Neuronal stem cell (in vitro differentiated cells): ENCODE data around the gene CXCL6.

Experiments used
- DNase-seq: peaks from one replicate; pipeline ENCODE4 v3.0.0-alpha.2; 2013; ENCODE audit warnings: low spot score
- H2AFZ ChIP-seq: one replicate; pipeline ENCODE4 v1.6.1; 2013; ENCODE audit warnings: mild to moderate bottlenecking, low read length, inconsistent platforms
- H2AK5ac ChIP-seq: 2 replicates; pipeline ENCODE4 v1.6.1; 2013; ENCODE audit warnings: low read depth, mild to moderate bottlenecking, inconsistent platforms, low read length, moderate library complexity, mixed read lengths
- H2BK120ac ChIP-seq: 2 replicates; pipeline ENCODE4 v1.6.1; 2013; ENCODE audit warnings: low read depth, mild to moderate bottlenecking, inconsistent platforms, low read length, moderate library complexity, mixed read lengths
- H2BK12ac ChIP-seq: one replicate; pipeline ENCODE4 v1.6.1; 2013; ENCODE audit warnings: low read length, inconsistent platforms
- H2BK15ac ChIP-seq: 2 replicates; pipeline ENCODE4 v1.6.1; 2013; ENCODE audit warnings: mild to moderate bottlenecking, low read length, inconsistent platforms, mixed read lengths
- H2BK5ac ChIP-seq: one replicate; pipeline ENCODE4 v1.6.1; 2013; ENCODE audit warnings: inconsistent platforms, mild to moderate bottlenecking, low read length, moderate library complexity
- H3K14ac ChIP-seq: one replicate; pipeline ENCODE4 v1.6.1; 2013; ENCODE audit warnings: low read length, inconsistent platforms
- H3K18ac ChIP-seq: 2 replicates; pipeline ENCODE4 v1.6.1; 2013; ENCODE audit warnings: low read length, inconsistent platforms
- H3K23ac ChIP-seq: 2 replicates; pipeline ENCODE4 v1.6.1; 2013; ENCODE audit warnings: low read depth, mild to moderate bottlenecking, mixed read lengths, low read length, inconsistent platforms; ENCODE audit not compliant: poor library complexity
- H3K27ac ChIP-seq: replicated peaks from 3 replicates; pipeline ENCODE4 v1.5.1; 2013; ENCODE audit warnings: low read length, inconsistent platforms
- H3K27me3 ChIP-seq, 3 experiments: 2 replicates each; pipeline ENCODE4 v1.6.1; 2013; ENCODE audit warnings: low read length in 3 of 3, mild to moderate bottlenecking in 2 of 3, inconsistent platforms in 1 of 3, low read depth in 1 of 3, mixed read lengths in 1 of 3, moderate library complexity in 1 of 3; ENCODE audit not compliant: control insufficient read depth in 3 of 3, insufficient read depth in 3 of 3
- H3K36me3 ChIP-seq, 2 donors: replicated peaks in 1 of 2; 2 replicates each; pipeline ENCODE4 v1.6.1; 2013; ENCODE audit warnings: low read length in 2 of 2; ENCODE audit not compliant: control insufficient read depth in 2 of 2, insufficient read depth in 2 of 2
- H3K4ac ChIP-seq: 2 replicates; pipeline ENCODE4 v1.6.1; 2013; ENCODE audit warnings: inconsistent platforms, mild to moderate bottlenecking, low read length, moderate library complexity
- H3K4me1 ChIP-seq, 2 donors: 1 replicate in 1 of 2; 2 replicates in 1 of 2; pipeline ENCODE4 v1.6.1; 2013; ENCODE audit warnings: low read length in 2 of 2, low read depth in 1 of 2; ENCODE audit not compliant: control insufficient read depth in 2 of 2, insufficient read depth in 1 of 2
- H3K4me2 ChIP-seq: one replicate; pipeline ENCODE4 v1.6.1; 2013; ENCODE audit warnings: mild to moderate bottlenecking, low read length, inconsistent platforms; ENCODE audit not compliant: insufficient read depth, poor library complexity, severe bottlenecking
- H3K4me3 ChIP-seq, 2 donors: 2 replicates each; pipeline ENCODE4 v1.5.1; 2013; ENCODE audit warnings: low read length in 2 of 2, mild to moderate bottlenecking in 2 of 2, inconsistent platforms in 1 of 2, moderate library complexity in 1 of 2
- H3K79me1 ChIP-seq: one replicate; pipeline ENCODE4 v1.6.1; 2013; ENCODE audit warnings: low read depth, mild to moderate bottlenecking, inconsistent platforms, low read length, moderate library complexity
- H3K9ac ChIP-seq: one replicate; pipeline ENCODE4 v1.6.1; 2013; ENCODE audit warnings: mild to moderate bottlenecking, low read depth, low read length, inconsistent platforms; ENCODE audit not compliant: poor library complexity
- H3K9me3 ChIP-seq, 2 donors: replicated peaks in 1 of 2; 2 replicates each; pipeline versions ENCODE3 to v1.6.1; 2013; ENCODE audit warnings: low read length in 2 of 2, mild to moderate bottlenecking in 2 of 2, inconsistent platforms in 1 of 2, low read depth in 1 of 2, mixed read lengths in 1 of 2, moderate library complexity in 1 of 2; ENCODE audit not compliant: control insufficient read depth in 2 of 2, insufficient read depth in 1 of 2
- H4K8ac ChIP-seq: one replicate; pipeline ENCODE4 v1.6.1; 2013; ENCODE audit warnings: low read depth, mild to moderate bottlenecking, inconsistent platforms, low read length, moderate library complexity
- H4K91ac ChIP-seq: one replicate; pipeline ENCODE4 v1.6.1; 2013; ENCODE audit warnings: low read length, low read depth, mild to moderate bottlenecking, inconsistent platforms; ENCODE audit not compliant: poor library complexity
- WGBS, 2 donors: extraction: QIAGEN DNeasy Blood & Tissue Kit; methylation state at CpG; one replicate each; pipeline ENCODE4 v1.1.7; 2013; ENCODE audit warnings: missing lambda C conversion rate in 2 of 2, mixed read lengths in 1 of 2; ENCODE audit not compliant: insufficient read length in 2 of 2, insufficient replicate concordance in 1 of 2; ENCODE audit errors: extremely low coverage in 2 of 2; 5-methylcytosine and 5-hydroxymethylcytosine counted together

The CXCL6 gene

GRCh38 chr4:73860181-73860580 is 23.7 kb downstream of the CXCL6 start:
- H2AFZ ChIP-seq = no peak overlapping the region
- H3K4ac ChIP-seq = no peak overlapping the region
- H2BK12ac ChIP-seq = no peak overlapping the region
- H3K36me3 ChIP-seq = no peaks in the 10 kb centered on the region
- H3K9ac ChIP-seq = no peak overlapping the region
- no peak overlapping the region for H3K23ac ChIP-seq
- no peak overlapping the region for H3K27ac ChIP-seq
- H4K91ac ChIP-seq = no peak overlapping the region
- H3K9me3 ChIP-seq = no peaks in the 10 kb centered on the region
- WGBS, 2 donors = no CpG with 5 or more reads among the region's 4 CpGs
- no peak overlapping the region for H3K14ac ChIP-seq
- no peak overlapping the region for H2BK120ac ChIP-seq
- DNase-seq = no peak
- no peak overlapping the region for H3K18ac ChIP-seq
- H3K4me1 ChIP-seq = no peaks in the 10 kb centered on the region
- H4K8ac ChIP-seq = no peak overlapping the region
- H2BK5ac ChIP-seq = no peak overlapping the region
- no peak overlapping the region for H3K4me3 ChIP-seq
- H2AK5ac ChIP-seq = no peak overlapping the region
- no peaks in the 10 kb centered on the region for H3K27me3 ChIP-seq
- no peaks in the 10 kb centered on the region for H3K79me1 ChIP-seq
- H2BK15ac ChIP-seq = no peak overlapping the region
- H3K4me2 ChIP-seq = no peak overlapping the region

DNA sequence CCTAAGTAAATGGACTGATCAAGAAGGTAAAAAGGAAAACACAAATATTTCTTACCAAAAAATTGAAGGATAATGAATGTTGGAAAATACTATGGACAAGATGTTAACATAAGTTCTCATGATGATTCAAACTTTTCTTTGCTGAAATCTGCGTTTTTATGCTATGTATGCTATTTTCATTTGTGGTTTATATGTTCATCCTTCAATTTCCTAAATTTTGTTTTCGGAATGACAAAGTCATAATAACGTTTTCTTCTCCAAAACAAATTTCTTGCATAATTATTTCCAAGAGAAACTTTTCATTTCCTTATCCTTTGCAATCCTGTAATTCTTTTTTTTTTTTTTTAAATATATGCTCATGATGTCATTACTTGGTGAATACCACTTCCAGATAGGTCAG is 24.4 kb downstream of the CXCL6 start:
- no peak for DNase-seq
- H3K36me3 ChIP-seq = no peaks in the 10 kb centered on the region
- no peak overlapping the region for H3K4me2 ChIP-seq
- H2BK15ac ChIP-seq = no peak overlapping the region
- no peaks in the 10 kb centered on the region for H3K79me1 ChIP-seq
- H3K4me3 ChIP-seq = no peak overlapping the region
- H3K4me1 ChIP-seq = no peaks in the 10 kb centered on the region
- H3K4ac ChIP-seq = no peak overlapping the region
- no peak overlapping the region for H3K9ac ChIP-seq
- no CpG with 5 or more reads among the region's 3 CpGs for WGBS, 2 donors
- no peak overlapping the region for H4K91ac ChIP-seq
- no peak overlapping the region for H3K14ac ChIP-seq
- no peak overlapping the region for H4K8ac ChIP-seq
- H2AFZ ChIP-seq = no peak overlapping the region
- no peak overlapping the region for H2AK5ac ChIP-seq
- H3K23ac ChIP-seq = no peak overlapping the region
- H3K27me3 ChIP-seq = no peaks in the 10 kb centered on the region
- no peak overlapping the region for H3K27ac ChIP-seq
- H2BK12ac ChIP-seq = no peak overlapping the region
- no peak overlapping the region for H2BK5ac ChIP-seq
- H3K9me3 ChIP-seq = no peaks in the 10 kb centered on the region
- H2BK120ac ChIP-seq = no peak overlapping the region
- no peak overlapping the region for H3K18ac ChIP-seq

DNA sequence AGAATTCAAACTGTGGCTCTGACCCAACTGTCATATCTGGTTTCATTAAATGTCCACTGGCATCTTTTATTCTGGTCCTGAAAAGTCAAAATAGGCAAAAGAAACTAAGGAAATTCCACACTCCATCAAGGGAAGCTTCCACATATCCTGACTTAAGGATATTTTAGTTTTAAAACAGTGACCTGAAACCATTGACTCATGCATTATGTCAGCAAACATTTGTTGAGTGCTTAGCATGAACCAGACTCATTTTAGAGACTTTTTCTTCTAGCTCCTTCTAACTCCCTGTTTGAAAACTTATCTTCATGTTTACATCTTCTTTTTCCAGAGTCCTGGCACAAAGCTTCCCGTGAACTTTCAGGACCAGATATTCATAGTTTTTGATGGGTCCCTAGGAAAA is 25.8 kb downstream of the CXCL6 start:
- no peak overlapping the region for H3K14ac ChIP-seq
- no peaks in the 10 kb centered on the region for H3K36me3 ChIP-seq
- H3K9me3 ChIP-seq = no peaks in the 10 kb centered on the region
- no peak overlapping the region for H3K9ac ChIP-seq
- H3K27ac ChIP-seq = no peak overlapping the region
- H3K79me1 ChIP-seq = no peaks in the 10 kb centered on the region
- H3K4me3 ChIP-seq = no peak overlapping the region
- no peak overlapping the region for H3K4me2 ChIP-seq
- no peaks in the 10 kb centered on the region for H3K4me1 ChIP-seq
- no peak overlapping the region for H3K23ac ChIP-seq
- no peak for DNase-seq
- no peak overlapping the region for H2BK120ac ChIP-seq
- H2BK12ac ChIP-seq = no peak overlapping the region
- no peak overlapping the region for H3K4ac ChIP-seq
- H4K8ac ChIP-seq = no peak overlapping the region
- H4K91ac ChIP-seq = no peak overlapping the region
- no peak overlapping the region for H3K18ac ChIP-seq
- no peak overlapping the region for H2AFZ ChIP-seq
- WGBS, 2 donors = no CpG with 5 or more reads among the region's 1 CpG
- no peak overlapping the region for H2BK5ac ChIP-seq
- no peak overlapping the region for H2AK5ac ChIP-seq
- no peaks in the 10 kb centered on the region for H3K27me3 ChIP-seq
- no peak overlapping the region for H2BK15ac ChIP-seq

- H2BK15ac ChIP-seq = no peak overlapping the region
- H2BK12ac ChIP-seq = no peak overlapping the region
- H2AK5ac ChIP-seq = no peak overlapping the region
- H3K4me2 ChIP-seq = no peak overlapping the region
- no peak overlapping the region for H2BK120ac ChIP-seq
- H3K36me3 ChIP-seq = no peaks in the 10 kb centered on the region
- no peak overlapping the region for H4K91ac ChIP-seq
- no peak overlapping the region for H3K9ac ChIP-seq
- H3K18ac ChIP-seq = no peak overlapping the region
- WGBS, 2 donors = no CpG with 5 or more reads among the region's 2 CpGs
- peaks cover 0 to 11% (median 7%) of the 10 kb centered on the region in 3 experiments for H3K27me3 ChIP-seq
- H3K14ac ChIP-seq = no peak overlapping the region
- H3K9me3 ChIP-seq = no peaks in the 10 kb centered on the region
- no peak for DNase-seq
- H3K4me1 ChIP-seq = no peaks in the 10 kb centered on the region
- no peaks in the 10 kb centered on the region for H3K79me1 ChIP-seq
- no peak overlapping the region for H3K4me3 ChIP-seq
- no peak overlapping the region for H2BK5ac ChIP-seq
- H3K4ac ChIP-seq = no peak overlapping the region
- no peak overlapping the region for H2AFZ ChIP-seq
- H4K8ac ChIP-seq = no peak overlapping the region
- no peak overlapping the region for H3K27ac ChIP-seq
- no peak overlapping the region for H3K23ac ChIP-seq
Measured at GRCh38 chr4:73864365-73864764, 27.9 kb downstream of the CXCL6 start.
